ENCODE results near the gene NIP7.
A peak's percentile ranks its signal among the peaks of the same experiment; 100 is the strongest.
"Not testable (repeated sequence)": the region's sequence is repeated elsewhere in the genome, so short reads cannot be mapped to it uniquely, and the experiment has no call there.

NIP7 gene

DNA sequence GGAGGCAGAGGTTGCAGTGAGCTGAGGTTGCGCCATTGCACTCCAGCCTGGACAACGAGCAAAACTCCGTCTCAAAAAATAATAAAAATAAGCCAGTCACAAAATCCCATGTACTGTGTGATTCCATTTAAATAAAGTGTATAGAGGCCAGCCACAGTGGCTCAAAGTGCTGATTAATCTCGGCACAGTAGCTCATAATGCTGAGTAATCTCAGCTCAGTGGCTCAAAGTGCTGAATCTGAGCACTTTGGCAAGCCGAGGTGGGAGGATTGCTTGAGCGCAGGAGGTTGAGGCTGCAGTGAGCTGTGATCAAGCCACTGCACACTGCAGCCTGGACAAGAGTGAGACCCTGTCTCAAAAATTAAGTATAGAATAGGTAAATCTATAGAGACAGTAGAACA lies 7.1 kb downstream of the NIP7 start:
- no peak for DNase-seq

DNA sequence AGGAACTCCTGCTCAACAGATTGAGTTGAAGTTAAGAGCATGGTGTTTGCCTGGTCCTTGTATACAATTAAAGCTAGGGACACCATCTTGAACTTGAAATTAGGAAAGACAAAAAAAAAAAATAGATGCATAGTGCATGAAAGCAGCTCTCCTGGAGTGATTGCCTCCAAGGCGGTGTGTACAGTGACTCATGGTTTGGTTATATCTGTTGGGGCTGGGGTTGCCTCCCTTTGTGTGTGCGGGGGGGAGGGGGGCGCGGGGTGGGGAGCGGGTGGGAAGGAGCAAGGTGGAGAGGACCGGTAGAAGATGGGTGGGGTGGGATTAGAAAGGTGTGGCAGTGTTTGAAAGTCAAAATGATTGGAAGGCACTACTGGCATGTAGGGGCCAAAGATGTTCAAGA lies 8.7 kb downstream of the NIP7 start:
- DNase-seq, result no peak

DNA sequence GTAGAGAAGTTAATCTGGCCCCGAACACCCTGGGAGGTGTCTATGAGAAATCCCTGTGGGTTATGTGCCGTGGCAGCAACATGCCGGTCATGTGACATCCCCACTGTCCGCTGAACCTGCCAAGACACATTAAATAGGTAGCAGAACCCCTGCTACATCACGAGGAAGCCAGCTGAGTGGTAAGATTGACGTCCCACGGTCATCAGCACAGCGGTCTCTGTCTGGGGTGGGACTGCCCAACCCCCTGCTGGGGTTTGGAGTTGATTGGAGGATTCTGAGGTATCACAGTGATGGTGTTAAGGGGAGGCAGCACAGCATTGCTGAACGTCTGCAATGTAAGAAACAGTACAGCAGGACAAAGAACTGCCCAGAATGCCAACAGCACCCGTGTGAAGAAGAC lies 10.0 kb downstream of the NIP7 start:
- DNase-seq, result no peak

DNA sequence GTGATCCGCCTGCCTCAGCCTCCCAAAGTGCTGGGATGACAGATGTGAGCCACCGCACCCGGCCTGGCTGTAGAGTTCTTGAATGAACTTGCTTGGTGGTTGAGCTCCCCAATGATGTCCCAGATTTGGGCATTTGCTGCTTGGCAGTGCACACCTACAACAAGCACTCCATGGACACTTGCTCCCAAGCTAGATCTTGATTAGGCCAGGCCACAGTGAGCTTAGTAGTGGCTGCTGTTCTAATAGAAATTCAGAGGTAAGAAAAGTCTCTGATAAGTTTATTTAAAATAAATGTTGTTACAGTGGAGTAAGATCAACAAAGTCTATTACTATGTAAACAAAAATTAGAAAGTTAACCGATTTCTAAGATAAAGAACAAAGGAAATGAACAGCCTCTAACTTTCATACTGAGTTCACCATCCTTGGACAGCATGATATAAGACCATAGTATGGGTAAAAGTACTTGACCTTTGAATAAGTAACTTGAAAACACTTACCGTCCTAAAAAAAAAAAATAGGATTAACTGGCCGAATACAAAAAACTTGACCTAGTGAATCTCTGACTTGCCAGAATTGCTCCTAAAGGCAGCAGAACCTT lies 11.1 kb downstream of the NIP7 start:
- DNase-seq, result no peak

DNA sequence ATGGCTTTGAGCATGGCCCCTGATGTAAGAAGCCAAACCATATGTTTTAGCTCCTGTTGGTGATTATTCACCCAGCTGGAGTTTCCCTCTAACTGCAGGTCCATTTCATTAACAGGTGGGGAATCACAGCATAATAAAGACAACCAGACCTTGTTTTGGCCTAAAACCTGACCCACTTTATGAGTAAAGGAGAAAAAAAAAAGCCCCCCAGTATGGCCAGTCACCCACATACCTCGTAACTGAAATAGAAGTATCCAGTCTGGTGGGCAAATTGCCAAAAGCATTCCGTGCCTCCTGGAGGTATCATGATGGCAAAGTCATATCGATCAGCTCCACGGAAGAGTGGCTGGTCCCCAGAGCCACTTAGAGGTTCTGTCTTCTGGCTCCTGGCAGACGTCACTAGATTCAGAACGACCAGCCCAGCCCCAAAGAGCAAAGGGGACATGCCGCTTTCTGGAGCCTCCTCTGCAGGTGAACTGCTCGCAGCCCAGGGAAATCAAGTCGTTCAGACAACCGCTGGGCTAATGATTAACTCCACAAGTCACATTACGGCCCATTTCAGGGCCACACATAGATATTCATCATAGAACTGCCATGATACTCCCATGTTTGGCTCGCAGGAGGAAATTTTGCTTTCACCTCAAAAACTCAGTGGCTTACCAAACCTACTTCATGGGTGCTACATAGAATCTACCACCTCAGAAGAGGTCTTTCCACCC lies 11.9 kb downstream of the NIP7 start, which contains the start of gene TMED6:
Gene TMED6 (minus strand): TSS at position 478 of the 719 bp plus-strand sequence. CDS start 33 bp downstream, at position 445.
- no peak for DNase-seq

DNA sequence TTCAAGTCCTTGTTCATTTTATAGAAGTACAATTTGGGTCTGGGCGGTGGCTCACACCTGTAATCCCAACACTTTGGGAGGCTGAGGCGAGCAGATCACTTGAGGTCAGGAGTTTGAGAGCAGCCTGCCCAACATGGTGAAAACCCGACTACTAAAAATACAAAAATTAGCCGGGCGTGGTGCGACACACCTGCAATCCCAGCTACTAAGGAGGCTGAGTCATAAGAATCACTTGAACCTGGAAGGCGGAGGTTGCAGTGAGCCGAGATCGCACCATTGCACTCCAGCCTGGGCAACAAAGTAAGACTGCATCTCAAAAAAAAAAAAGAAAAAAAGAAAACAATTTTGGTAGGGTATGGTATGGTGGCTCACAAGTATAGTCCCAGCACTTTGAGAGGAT lies 20.5 kb downstream of the NIP7 start:
- not testable (repeated sequence) for DNase-seq

DNA sequence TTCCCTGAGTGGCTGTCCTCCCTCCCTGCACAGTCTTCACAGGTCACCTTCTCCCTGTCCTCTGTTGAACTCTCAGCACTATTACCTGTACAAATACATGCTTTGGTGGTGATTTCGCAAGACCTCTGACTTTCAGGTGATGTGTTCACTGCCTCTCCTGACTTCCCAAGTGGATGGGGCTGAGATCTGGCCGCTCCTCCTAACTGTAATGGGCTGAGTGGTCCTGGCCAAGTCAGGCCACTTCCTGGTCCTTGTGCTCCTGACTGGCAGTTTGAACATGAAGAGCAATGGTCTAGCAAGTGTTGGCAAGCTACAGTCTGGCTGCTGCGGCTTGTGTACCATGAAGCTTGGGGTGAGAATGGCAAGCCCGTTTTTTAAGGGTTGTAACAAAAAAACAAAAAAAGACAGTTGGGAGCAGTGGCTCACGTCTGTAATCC lies 23.7 kb downstream of the NIP7 start:
- DNase-seq, result no peak

DNA sequence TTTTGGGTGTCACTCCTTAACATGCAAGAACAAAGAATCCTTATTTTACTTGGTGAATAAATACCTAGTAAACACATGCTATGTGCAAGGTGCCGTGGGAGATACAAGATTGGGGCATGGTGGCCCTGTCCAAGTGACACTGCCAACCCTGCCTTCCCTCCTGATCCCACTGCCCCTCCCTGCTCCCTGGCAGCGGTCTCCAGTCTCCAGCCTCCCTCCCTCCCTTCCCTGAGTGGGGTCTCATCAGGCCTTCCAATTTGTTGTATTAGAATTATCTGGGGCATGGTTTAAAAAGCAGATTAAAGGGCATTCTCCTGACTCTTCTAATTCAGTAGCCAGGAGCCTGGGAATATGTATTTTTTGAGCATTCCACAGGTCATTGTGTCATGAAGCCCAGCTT lies 24.5 kb downstream of the NIP7 start:
- no peak for DNase-seq

DNA sequence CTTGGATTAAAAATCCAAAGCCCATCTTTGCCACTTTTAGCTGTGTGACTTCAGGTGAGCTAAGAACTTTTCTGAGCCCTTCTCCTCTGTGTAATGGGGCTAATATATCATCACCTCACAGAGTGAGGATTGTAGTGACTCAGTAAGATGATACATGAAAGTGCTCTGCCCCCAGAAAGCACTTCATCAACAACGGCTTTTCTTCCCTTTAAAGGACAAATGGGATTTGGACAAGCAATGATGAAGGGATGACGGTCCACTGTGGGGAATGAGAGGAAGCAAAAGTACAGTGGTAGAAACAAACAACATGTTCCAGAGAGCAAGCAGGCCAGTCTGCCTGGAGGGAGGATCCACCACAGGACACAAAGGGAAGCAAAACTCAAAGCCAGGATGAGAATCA lies 26.3 kb downstream of the NIP7 start:
- no peak for DNase-seq

DNA sequence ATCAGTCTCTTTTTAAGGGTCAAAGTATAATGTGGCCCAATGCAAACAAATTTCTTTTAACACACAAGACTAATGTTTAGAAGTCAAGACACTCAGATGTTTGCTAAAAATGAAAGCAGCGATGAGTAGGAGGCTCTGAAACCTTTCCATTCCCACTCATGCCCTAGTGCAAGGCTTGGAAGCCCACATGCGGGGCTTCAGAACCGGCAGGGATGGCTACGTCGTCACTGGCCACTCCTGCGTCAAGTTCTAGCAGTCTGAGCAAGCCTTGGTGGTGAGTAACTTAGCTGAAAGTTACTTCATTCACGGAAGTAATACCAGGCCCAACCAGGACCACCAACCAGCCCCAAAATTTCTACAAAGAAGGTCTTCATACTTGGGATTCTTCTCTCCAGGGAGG lies 26.9 kb downstream of the NIP7 start:
- DNase-seq, result no peak

DNA sequence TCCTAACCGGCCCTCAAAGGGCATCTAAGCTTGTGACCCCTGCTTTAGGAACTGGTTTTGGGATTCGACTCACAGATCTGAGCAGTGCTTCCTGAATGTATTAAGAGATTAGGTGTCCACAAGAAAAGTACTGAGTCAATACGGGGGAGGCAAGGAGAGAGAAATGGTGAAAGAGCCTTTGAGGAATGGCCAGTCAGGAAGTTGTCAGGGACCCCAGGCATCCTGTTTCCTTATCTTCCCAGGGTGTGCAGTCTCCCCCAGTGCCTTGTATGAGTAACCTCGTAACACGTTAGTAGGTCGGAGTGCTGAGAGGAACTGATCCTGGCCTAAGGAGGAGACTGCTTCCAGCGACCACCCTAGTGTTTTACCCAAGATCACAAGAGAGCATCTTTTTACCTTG lies 28.4 kb downstream of the NIP7 start:
- DNase-seq, result no peak

DNA sequence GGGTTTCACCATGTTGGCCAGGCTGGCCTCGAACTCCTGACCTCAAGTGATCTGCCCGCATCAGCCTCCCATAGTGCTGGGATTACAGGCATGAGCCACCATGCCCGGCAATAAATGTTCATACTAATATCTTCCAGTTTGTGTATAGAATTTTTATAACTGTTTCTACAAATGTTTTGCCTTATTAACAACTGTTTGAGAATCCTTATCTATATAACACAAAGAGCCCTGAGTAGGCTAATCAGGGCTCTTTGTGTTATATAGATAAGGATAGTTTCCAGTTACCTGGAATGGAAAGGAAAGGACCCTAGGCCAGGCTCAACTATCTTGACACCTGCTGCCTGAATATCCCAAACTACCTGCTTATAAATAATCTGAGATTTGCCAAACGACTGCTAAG lies 29.3 kb downstream of the NIP7 start:
- DNase-seq, result no peak

DNA sequence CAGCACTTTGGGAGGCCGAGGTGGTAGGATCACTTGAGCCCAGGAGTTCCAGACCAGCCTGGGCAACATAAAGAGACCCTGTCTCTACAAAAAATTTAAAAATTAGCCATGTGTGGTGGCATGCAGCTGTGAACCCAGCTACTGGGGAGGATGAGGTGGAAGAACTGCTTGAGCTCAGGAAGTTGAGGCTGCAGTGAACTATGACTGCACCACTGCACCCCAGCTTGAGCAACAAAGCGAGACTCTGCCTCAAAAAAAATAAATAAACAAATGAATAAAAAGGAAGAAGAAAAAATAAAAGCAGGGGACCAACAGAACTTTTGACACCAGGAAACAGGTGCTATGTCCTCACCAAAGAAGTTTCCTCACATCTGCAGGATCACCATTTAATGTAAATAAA lies 32.0 kb downstream of the NIP7 start:
- peak in 1 of 2 donors; percentile 22 for DNase-seq

DNA sequence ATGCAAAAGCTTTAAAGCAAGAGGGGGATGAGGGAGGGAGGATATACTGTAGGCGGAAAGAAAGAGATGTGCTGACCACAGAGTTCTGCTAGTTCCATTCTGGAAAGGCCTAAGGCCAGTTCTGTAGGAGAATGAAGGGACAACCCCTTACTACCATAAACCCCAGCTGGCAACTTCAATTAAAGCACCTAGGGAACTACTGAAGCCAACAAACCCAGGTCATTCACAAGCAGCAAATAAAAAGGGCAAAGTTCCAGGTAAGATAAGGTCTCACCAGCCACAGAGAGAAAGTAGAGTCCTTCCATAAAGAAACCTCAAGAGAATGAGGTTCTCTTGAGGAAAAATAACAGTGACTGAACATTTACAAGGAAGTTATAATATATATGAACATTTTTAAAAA lies 33.4 kb downstream of the NIP7 start:
- DNase-seq, result no peak

DNA sequence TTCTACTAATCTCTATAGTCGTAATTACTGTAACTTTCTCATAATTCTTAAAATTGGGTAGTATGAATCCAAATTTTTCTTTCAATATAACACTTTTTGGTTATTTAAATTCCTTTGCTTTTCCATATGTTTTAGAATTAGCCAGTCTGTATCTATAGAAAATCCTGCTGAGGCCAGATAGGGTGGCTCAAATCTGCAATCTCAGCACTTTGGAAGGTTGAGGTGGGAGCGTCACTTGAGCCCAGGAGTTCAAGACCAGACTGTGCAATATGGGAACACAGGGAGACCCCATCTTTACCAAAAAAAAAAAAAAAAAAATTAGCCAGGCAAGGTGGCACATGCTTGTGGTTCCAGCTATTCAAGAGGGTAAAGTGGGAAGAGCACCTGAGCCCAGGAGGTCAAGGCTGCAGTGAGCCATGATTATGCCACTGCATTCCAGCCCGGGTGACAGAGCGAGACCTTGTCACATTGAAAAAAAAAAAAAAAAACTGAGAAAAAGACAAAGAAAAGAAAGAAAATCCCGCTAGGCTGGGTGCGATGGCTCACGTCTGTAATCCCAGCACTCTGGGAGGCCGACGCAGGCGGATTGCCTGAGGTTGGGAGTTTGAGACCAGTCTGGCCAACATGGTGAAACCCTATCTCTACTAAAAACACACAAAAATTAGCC lies 37.0 kb downstream of the NIP7 start:
- no peak for DNase-seq

DNA sequence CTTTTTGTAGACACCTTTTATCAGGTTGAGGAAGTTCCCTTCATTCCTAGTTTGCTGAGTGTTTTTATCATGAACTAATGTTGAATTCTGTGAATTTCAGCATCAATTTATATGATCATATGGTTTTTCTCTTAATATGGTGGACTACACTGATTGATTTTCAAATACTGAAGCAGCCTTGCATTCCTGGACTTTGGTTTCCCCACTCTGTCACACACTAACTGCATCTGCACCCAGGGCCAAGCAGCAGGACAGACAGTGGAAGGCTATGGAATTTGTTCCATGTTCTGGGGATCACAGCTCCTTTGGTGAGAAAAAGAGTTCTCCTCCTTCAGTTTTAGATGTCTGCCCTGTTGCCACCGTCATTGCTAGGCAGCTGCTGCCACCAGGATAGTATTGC lies 38.5 kb downstream of the NIP7 start:
- no peak for DNase-seq

DNA sequence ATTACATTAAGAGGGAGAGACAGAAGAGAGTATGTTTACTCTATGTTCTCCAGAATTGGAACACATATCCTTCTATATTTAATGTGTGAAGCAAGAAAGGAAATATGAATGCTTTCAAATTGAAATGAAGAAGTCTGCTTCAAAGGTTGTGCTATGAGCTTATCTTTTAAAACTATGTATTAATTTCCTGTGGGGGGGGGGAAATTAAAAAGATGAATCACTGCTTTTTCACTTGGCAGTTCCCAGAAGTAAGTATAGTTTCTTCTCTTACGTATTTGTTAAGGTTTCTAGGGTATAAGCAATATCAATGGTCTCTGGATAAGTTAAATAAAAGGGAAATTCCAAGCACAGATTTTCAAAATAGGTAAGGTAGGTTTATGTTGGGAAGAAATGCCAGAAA lies 39.2 kb downstream of the NIP7 start:
- DNase-seq, result no peak

DNA sequence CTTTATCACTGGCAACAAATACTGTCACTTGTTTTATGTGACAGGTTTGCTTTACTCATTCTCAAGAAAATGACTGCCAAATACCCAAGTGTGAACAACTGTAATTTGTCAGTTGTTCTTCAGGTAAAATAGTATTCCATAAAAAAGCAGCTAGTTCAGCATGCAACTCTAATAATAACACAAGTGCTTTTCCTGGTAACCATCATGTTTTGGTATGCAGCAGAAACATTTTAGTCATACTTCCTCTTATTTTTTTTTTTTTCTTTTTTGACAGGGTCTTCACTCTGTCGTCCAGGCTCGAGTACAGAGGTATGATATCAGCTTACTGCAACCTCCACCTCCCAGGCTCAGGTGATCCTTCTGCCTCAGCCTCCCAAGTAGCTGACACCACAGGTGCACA lies 41.7 kb downstream of the NIP7 start:
- no peak for DNase-seq

DNA sequence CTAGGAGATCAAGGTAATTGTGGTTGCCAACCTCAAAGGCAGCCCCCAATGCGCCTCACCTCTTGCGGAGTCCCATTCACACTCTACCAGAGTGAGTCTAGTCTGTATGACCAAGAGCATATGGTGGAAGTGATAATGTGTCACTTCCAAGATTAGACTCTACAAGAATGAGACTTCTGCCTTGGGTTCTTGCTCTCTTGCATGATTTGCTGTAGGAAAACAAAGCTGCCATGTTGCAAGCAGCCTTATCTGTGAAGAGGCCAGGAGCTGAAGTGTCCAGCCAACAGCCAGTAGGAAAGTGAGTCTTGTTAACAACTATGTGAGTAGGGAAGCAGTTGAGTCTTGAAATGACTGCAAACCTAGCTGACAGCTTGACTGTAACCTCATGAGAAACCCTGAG lies 42.8 kb downstream of the NIP7 start:
- no peak for DNase-seq

DNA sequence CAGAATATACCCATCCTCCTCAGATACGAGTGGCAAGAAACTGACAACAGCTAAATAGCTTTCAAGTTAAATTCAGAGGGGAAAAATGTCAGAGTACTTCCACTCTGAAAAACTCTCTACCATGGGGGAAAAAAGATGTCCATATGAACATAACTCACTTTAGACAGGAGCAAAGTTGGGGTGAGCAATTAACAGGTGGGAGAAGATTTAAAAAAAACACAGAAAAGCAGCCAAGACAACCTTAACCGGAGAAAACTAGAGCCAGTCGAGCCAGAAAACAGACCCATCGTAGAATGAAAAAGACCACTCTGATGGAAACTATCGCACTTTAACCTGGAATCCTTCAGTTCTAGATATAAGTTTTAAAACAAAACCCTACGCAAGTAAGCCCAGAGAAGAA lies 45.4 kb downstream of the NIP7 start:
- DNase-seq, result no peak

DNA sequence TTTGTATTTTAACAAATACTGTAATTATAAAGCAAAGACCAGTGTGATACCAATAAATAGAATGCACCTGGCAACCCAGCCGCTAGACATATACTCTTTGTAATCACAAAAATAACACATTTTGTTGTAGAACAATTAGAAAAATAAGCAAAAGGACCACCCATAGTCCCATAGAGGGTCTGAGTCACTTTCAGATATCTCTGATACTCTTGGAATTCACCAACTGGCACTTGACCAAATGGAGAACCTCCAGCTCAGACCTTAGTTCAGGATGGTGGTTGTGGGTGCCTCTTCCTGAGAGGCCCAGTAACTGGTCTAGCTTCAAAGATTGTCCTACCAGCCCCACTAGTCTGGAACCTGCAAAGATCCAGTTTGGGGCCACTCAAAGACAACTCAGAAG lies 47.0 kb downstream of the NIP7 start:
- no peak for DNase-seq
